ENCODE data around the gene ANXA5. TPM values are rescaled to one million over a fixed set of nuclear protein-coding genes. Genes with fewer than 3 reads are reported as not detected.

ANXA5 gene
- total and polyA plus RNA-seq, 2 donors (not counting 1 experiment from before 2014, with no cell fraction given): 602 to 2,025 TPM

DNA sequence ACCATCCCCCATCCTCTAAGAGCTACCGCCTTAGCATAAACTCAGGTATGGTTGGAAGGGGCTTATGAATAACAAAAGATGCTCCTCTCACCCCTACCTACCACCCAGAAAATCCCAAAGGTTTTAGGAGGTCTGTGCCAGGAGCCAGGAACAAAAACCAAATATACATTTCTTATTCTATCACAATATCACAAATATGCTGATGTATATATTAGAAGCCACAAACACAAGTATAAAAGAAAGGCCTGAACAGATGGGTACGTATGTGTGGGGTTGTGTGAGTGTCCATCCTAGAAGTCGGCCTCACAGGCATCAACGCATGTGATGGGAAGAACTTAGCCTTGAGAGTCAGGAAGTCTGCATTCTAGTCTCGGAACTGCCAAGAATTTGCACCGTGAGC lies 8.7 kb upstream of the ANXA5 start:
- Histone ChIP-seq H3K4me1 (ENCODE audit: control insufficient read depth, extremely low read depth, insufficient read depth, low read length) (no peaks in the 10 kb centered on the region), H2AFZ (ENCODE audit: low read length) (no peak overlapping the region), H3K4me3 (replicated peaks in 1 of 4; ENCODE audit: control extremely low read depth in 1 of 4, insufficient read depth in 1 of 4, low read depth in 3 of 4, low read length in 4 of 4) (no peak overlapping the region), H3K27me3 (ENCODE audit: control insufficient read depth, insufficient read depth, low read length) (no peaks in the 10 kb centered on the region), H4K20me1 (ENCODE audit: control insufficient read depth, extremely low read depth, insufficient read depth, low read length) (no peaks in the 10 kb centered on the region), H3K36me3 (ENCODE audit: control insufficient read depth, insufficient read depth, low read length) (no peaks in the 10 kb centered on the region), H3K79me2 (ENCODE audit: control insufficient read depth, insufficient read depth, low read length) (no peaks in the 10 kb centered on the region), H3K9me3 (ENCODE audit: control insufficient read depth, insufficient read depth, low read depth, low read length) (no peaks in the 10 kb centered on the region), H3K9ac (ENCODE audit: insufficient read depth, low read length) (no peak overlapping the region), H3K4me2 (ENCODE audit: extremely low read depth, insufficient read depth, low read length) (no peak overlapping the region), H3K27ac (ENCODE audit: insufficient read depth, low read length) (no peak overlapping the region)
- no peak for DNase-seq (ENCODE audit: low read depth in 2 of 2)
- TF ChIP-seq EZH2 (IDR thresholded peaks at IDR 0.05; ENCODE audit: low read length, missing control alignments): no peak
- TF ChIP-seq, protein P1, sequence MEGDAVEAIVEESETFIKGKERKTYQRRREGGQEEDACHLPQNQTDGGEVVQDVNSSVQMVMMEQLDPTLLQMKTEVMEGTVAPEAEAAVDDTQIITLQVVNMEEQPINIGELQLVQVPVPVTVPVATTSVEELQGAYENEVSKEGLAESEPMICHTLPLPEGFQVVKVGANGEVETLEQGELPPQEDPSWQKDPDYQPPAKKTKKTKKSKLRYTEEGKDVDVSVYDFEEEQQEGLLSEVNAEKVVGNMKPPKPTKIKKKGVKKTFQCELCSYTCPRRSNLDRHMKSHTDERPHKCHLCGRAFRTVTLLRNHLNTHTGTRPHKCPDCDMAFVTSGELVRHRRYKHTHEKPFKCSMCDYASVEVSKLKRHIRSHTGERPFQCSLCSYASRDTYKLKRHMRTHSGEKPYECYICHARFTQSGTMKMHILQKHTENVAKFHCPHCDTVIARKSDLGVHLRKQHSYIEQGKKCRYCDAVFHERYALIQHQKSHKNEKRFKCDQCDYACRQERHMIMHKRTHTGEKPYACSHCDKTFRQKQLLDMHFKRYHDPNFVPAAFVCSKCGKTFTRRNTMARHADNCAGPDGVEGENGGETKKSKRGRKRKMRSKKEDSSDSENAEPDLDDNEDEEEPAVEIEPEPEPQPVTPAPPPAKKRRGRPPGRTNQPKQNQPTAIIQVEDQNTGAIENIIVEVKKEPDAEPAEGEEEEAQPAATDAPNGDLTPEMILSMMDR (conservative IDR thresholded peaks at IDR 0.05 in 1 of 2, IDR thresholded peaks at IDR 0.05 in 1 of 2; ENCODE audit: low read depth in 1 of 2, low read length in 2 of 2): no peak

DNA sequence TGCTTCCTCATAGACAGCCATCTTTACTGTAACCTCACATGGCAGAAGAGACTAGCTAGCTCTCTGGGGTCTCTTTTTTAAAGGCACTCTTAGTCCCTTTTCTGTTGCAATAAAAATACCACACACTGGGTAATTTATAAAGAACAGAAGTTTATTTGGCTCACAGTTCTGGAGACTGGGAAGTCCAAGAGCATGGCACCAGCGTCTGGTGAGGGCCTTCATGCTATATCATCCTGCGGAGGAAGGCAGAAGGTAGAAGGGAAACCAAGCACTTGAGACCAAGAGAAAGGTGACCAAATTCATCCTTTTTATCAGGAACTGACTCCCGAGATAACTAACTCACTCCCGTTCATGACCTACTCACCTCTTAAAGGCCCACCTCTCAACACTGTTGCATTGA lies 5.4 kb upstream of the ANXA5 start:
- no peak overlapping the region for H2AFZ ChIP-seq (ENCODE audit: low read length)
- H4K20me1 ChIP-seq (ENCODE audit: control insufficient read depth, extremely low read depth, insufficient read depth, low read length): no peaks in the 10 kb centered on the region
- H3K4me2 ChIP-seq (ENCODE audit: extremely low read depth, insufficient read depth, low read length): no peak overlapping the region
- no peak overlapping the region for H3K4me3 ChIP-seq (replicated peaks in 1 of 4; ENCODE audit: control extremely low read depth in 1 of 4, insufficient read depth in 1 of 4, low read depth in 3 of 4, low read length in 4 of 4)
- no peaks in the 10 kb centered on the region for H3K79me2 ChIP-seq (ENCODE audit: control insufficient read depth, insufficient read depth, low read length)
- no peaks in the 10 kb centered on the region for H3K4me1 ChIP-seq (ENCODE audit: control insufficient read depth, extremely low read depth, insufficient read depth, low read length)
- no peaks in the 10 kb centered on the region for H3K36me3 ChIP-seq (ENCODE audit: control insufficient read depth, insufficient read depth, low read length)
- H3K27me3 ChIP-seq (ENCODE audit: control insufficient read depth, insufficient read depth, low read length): no peaks in the 10 kb centered on the region
- no peaks in the 10 kb centered on the region for H3K9me3 ChIP-seq (ENCODE audit: control insufficient read depth, insufficient read depth, low read depth, low read length)
- no peak overlapping the region for H3K27ac ChIP-seq (ENCODE audit: insufficient read depth, low read length)
- no peak overlapping the region for H3K9ac ChIP-seq (ENCODE audit: insufficient read depth, low read length)
- DNase-seq (ENCODE audit: low read depth in 2 of 2): no peak
- TF ChIP-seq, protein P1 (conservative IDR thresholded peaks at IDR 0.05 in 1 of 2, IDR thresholded peaks at IDR 0.05 in 1 of 2; ENCODE audit: low read depth in 1 of 2, low read length in 2 of 2): no peak

DNA sequence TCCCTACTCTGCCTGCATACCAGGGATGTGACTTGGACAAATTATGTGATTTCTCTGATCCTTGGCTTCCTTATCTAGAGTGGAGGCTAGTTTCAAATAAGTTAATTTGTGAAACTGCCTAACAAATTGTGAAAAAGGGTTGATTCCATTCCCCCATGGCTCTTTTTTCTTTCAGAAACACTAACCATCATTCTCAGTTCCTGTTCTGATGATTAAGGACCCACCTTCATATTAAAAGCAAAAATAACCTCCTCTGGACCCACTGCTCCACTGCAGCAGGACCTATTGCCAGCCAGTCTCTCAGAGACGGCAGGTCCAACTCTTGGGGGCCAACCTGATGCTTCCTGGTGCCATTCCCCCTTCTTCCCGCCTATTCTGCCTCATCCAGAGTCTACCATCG lies 4.5 kb upstream of the ANXA5 start:
- Histone ChIP-seq H3K9me3 (ENCODE audit: control insufficient read depth, insufficient read depth, low read depth, low read length) (no peaks in the 10 kb centered on the region), H3K4me3 (replicated peaks in 1 of 4; ENCODE audit: control extremely low read depth in 1 of 4, insufficient read depth in 1 of 4, low read depth in 3 of 4, low read length in 4 of 4) (no peak overlapping the region), H3K79me2 (ENCODE audit: control insufficient read depth, insufficient read depth, low read length) (peaks cover 5% of the 10 kb centered on the region), H4K20me1 (ENCODE audit: control insufficient read depth, extremely low read depth, insufficient read depth, low read length) (no peaks in the 10 kb centered on the region), H3K27me3 (ENCODE audit: control insufficient read depth, insufficient read depth, low read length) (no peaks in the 10 kb centered on the region), H3K36me3 (ENCODE audit: control insufficient read depth, insufficient read depth, low read length) (no peaks in the 10 kb centered on the region), H3K9ac (ENCODE audit: insufficient read depth, low read length) (no peak overlapping the region), H3K4me2 (ENCODE audit: extremely low read depth, insufficient read depth, low read length) (no peak overlapping the region), H3K27ac (ENCODE audit: insufficient read depth, low read length) (no peak overlapping the region), H2AFZ (ENCODE audit: low read length) (no peak overlapping the region), H3K4me1 (ENCODE audit: control insufficient read depth, extremely low read depth, insufficient read depth, low read length) (no peaks in the 10 kb centered on the region)
- TF ChIP-seq, protein P1 (conservative IDR thresholded peaks at IDR 0.05 in 1 of 2, IDR thresholded peaks at IDR 0.05 in 1 of 2; ENCODE audit: low read depth in 1 of 2, low read length in 2 of 2): no peak
- TF ChIP-seq EZH2 (IDR thresholded peaks at IDR 0.05; ENCODE audit: low read length, missing control alignments): no peak
- no peak for DNase-seq (ENCODE audit: low read depth in 2 of 2)
